ENCODE data around the gene DALRD3. TPM values are rescaled to one million over a fixed set of nuclear protein-coding genes. Genes with fewer than 3 reads are reported as not detected.

DALRD3 gene
- total RNA-seq, 2 experiments from 2014 or later: 15.1 to 15.6 TPM

DNA sequence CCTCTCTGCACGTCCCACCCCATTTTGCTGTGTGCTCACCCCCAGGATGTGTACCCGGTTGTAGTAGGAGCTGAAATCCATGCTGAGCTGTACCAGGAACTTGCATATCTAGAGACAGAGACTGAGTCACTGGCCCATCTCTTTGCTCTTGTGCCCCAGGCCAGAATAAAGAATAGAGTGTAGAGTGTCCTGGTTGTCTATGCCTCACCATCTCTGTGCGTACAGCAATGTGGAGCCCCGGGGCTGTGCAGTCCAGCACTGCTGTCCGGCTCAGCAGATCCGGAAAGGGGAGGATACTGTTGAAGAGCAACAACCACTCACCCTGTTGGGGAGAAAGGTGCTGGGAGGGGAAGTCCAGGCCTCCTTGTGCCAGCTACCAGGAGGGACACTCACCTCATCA lies 2.6 kb downstream of the DALRD3 start:
- H3K9me3 ChIP-seq (ENCODE audit: control insufficient read depth in 1 of 2, insufficient read depth in 1 of 2, low read length in 2 of 2): no peaks in the 10 kb centered on the region
- DNase-seq: no peak
- Mint-ChIP-seq H3K27ac (no peak overlapping the region), H3K27me3 (no peaks in the 10 kb centered on the region), H3K4me1 (ENCODE audit: low read depth) (peaks cover 32% of the 10 kb centered on the region), H3K4me3 (peak overlapping the region; percentile 67), H3K9me3 (no peaks in the 10 kb centered on the region), H3K36me3 (ENCODE audit: low read depth) (peaks cover 45% of the 10 kb centered on the region)
- TF ChIP-seq, protein P1, sequence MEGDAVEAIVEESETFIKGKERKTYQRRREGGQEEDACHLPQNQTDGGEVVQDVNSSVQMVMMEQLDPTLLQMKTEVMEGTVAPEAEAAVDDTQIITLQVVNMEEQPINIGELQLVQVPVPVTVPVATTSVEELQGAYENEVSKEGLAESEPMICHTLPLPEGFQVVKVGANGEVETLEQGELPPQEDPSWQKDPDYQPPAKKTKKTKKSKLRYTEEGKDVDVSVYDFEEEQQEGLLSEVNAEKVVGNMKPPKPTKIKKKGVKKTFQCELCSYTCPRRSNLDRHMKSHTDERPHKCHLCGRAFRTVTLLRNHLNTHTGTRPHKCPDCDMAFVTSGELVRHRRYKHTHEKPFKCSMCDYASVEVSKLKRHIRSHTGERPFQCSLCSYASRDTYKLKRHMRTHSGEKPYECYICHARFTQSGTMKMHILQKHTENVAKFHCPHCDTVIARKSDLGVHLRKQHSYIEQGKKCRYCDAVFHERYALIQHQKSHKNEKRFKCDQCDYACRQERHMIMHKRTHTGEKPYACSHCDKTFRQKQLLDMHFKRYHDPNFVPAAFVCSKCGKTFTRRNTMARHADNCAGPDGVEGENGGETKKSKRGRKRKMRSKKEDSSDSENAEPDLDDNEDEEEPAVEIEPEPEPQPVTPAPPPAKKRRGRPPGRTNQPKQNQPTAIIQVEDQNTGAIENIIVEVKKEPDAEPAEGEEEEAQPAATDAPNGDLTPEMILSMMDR (IDR thresholded peaks at IDR 0.05): no peak
- H3K27me3 ChIP-seq (ENCODE audit: control insufficient read depth in 1 of 2, insufficient read depth in 2 of 2, low read length in 2 of 2): no peaks in the 10 kb centered on the region
- intact Hi-C loops (cut with DNase I, micrococcal nuclease): no loop called here
- H3K36me3 ChIP-seq (ENCODE audit: insufficient read depth, low read length): peaks cover 40% of the 10 kb centered on the region
- CTCF ChIA-PET: interaction anchor here (1.7 to 6.5 kb wide), 2 partner anchors 8 to 27 kb away, joined by 9 to 53 read pairs; partner anchors contain the start of genes P4HTM and WDR6
- no peak overlapping the region for H3K27ac ChIP-seq (ENCODE audit: low read depth in 1 of 2, low read length in 2 of 2)
- peaks cover 36% of the 10 kb centered on the region for H3K4me1 ChIP-seq (ENCODE audit: insufficient read depth, low read length)
- POLR2A ChIA-PET: interaction anchor here (1.2 to 12.0 kb wide), 2 partner anchors 9 to 26 kb away, joined by 5 to 331 read pairs; partner anchors contain the start of genes P4HTM and WDR6
- H3K4me3 ChIP-seq (ENCODE audit: low read length): no peak overlapping the region
- no peak for ATAC-seq (ENCODE audit: poor library complexity)

GRCh38 chr3:49015072-49015471 lies 3.3 kb downstream of the DALRD3 start:
- Histone ChIP-seq H3K4me3 (ENCODE audit: low read length) (no peak overlapping the region), H3K9me3 (ENCODE audit: control insufficient read depth in 1 of 2, insufficient read depth in 1 of 2, low read length in 2 of 2) (no peaks in the 10 kb centered on the region), H3K27ac (ENCODE audit: low read depth in 1 of 2, low read length in 2 of 2) (no peak overlapping the region), H3K4me1 (ENCODE audit: insufficient read depth, low read length) (peaks cover 29% of the 10 kb centered on the region), H3K36me3 (ENCODE audit: insufficient read depth, low read length) (peaks cover 40% of the 10 kb centered on the region), H3K27me3 (ENCODE audit: control insufficient read depth in 1 of 2, insufficient read depth in 2 of 2, low read length in 2 of 2) (no peaks in the 10 kb centered on the region)
- peak overlapping the region; percentile 19 for H3K27ac Mint-ChIP-seq
- peaks cover 27% of the 10 kb centered on the region for H3K4me1 Mint-ChIP-seq (ENCODE audit: low read depth)
- H3K36me3 Mint-ChIP-seq (ENCODE audit: low read depth): peaks cover 45% of the 10 kb centered on the region
- TF ChIP-seq, protein P1 (IDR thresholded peaks at IDR 0.05): no peak
- CTCF ChIA-PET: interaction anchor here (1.5 to 6.5 kb wide), 2 partner anchors 26 to 79 kb away, joined by 6 to 53 read pairs; partner anchors contain the start of genes P4HTM and QRICH1
- H3K9me3 Mint-ChIP-seq: no peaks in the 10 kb centered on the region
- POLR2A ChIA-PET: no interaction called here
- DNase-seq (no peak), ATAC-seq (ENCODE audit: poor library complexity) (no peak)
- intact Hi-C loops (cut with DNase I, micrococcal nuclease): no loop called here
- no peaks in the 10 kb centered on the region for H3K27me3 Mint-ChIP-seq
- H3K4me3 Mint-ChIP-seq: peak overlapping the region; percentile 67

DNA sequence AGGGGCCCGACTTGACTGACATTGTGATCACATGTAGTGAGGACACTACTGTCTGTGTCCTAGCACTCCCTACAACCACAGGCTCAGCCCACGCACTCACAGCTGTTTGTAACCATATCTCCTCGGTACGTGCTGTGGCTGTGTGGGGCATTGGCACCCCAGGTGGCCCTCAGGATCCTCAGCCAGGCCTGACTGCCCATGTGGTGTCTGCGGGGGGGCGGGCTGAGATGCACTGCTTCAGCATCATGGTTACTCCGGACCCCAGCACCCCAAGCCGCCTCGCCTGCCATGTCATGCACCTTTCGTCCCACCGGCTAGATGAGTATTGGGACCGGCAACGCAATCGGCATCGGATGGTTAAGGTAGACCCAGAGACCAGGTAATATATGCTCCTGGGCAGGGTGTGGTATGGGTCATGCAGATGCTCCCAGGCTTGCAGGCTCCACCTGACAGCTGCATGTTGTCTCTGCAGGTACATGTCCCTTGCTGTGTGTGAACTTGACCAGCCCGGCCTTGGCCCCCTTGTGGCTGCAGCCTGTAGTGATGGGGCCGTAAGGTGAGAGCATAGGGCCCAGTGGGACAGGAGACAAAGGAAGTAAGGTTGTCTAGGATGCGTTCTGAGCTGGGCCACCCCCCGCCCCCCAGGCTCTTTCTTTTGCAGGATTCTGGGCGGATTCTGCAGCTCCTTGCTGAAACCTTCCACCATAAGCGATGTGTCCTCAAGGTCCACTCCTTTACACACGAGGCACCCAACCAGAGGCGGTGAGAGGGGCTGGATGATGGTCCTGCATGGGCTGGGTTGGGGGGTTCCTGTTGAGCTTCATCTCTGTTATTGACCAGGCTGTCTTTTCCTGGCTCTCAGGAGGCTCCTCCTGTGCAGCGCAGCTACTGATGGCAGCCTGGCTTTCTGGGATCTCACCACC lies 4.4 kb downstream of the DALRD3 start:
- ATAC-seq (ENCODE audit: poor library complexity) (peak; percentile 37), DNase-seq (peak in 12 of 14 experiments; percentile 30 to 74 (median 46))
- Mint-ChIP-seq H3K4me1 (ENCODE audit: low read depth) (peaks cover 24% of the 10 kb centered on the region), H3K4me3 (peak overlapping the region; percentile 15), H3K27ac (no peak overlapping the region), H3K9me3 (no peaks in the 10 kb centered on the region), H3K27me3 (no peaks in the 10 kb centered on the region), H3K36me3 (ENCODE audit: low read depth) (peaks cover 45% of the 10 kb centered on the region)
- Histone ChIP-seq H3K27me3 (ENCODE audit: control insufficient read depth in 1 of 2, insufficient read depth in 2 of 2, low read length in 2 of 2) (no peaks in the 10 kb centered on the region), H3K27ac (ENCODE audit: low read depth in 1 of 2, low read length in 2 of 2) (no peak overlapping the region), H3K4me3 (ENCODE audit: low read length) (no peak overlapping the region), H3K4me1 (ENCODE audit: insufficient read depth, low read length) (peaks cover 19% of the 10 kb centered on the region), H3K9me3 (ENCODE audit: control insufficient read depth in 1 of 2, insufficient read depth in 1 of 2, low read length in 2 of 2) (no peaks in the 10 kb centered on the region), H3K36me3 (ENCODE audit: insufficient read depth, low read length) (peaks cover 42% of the 10 kb centered on the region)
- TF ChIP-seq, protein P1 (IDR thresholded peaks at IDR 0.05): peak; percentile 46
- ChIA-PET CTCF (interaction anchor here (0.5 to 6.5 kb wide), 3 partner anchors 25 to 80 kb away, joined by 3 to 53 read pairs (median 6); partner anchors contain the start of genes P4HTM and QRICH1), POLR2A (interaction anchor here (0.6 to 1.6 kb wide), 3 partner anchors 16 to 26 kb away, joined by 3 to 4 read pairs (median 3); partner anchors contain the start of gene IMPDH2)
- intact Hi-C loops (cut with DNase I, micrococcal nuclease): loop anchor here in 1 of 2 experiments (5.0 kb wide), 1 partner anchor 297 kb away; the partner anchor contains the start of gene IP6K2
